Measurements from ENCODE around the gene WIPF3. TPM values are rescaled to one million over a fixed set of nuclear protein-coding genes. Genes with fewer than 3 reads are reported as not detected.

Gene WIPF3
- total and polyA plus RNA-seq, 2 experiments from 2014 or later = not detected

DNA sequence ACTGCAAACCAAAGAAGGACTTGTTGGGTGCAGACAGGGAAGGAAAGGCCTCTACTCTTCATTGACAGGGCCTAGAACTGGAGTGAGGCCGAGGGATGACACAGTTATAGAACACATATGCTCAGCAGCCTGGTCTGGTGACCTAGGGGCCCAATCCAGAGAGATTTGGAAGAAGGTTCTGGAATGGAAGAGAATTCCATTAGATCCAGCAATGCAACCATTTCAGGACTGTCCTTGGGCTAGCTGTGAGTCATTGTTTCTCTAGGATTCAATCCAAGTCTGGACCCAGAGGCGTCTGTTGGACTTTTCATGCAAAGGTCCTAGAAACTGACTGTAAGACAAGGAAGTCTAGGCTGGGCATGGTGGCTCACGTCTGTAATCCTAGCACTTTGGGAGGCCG lies 59.2 kb downstream of the WIPF3 start:
- no peak overlapping the region for H2AFZ ChIP-seq
- H3K9ac ChIP-seq = no peak overlapping the region
- in situ Hi-C loops (cut with MboI) = no loop called here
- H3K4me3 ChIP-seq = no peak overlapping the region
- H3K36me3 ChIP-seq (ENCODE audit: low read depth) = no peaks in the 10 kb centered on the region
- no peaks in the 10 kb centered on the region for H3K79me2 ChIP-seq (ENCODE audit: insufficient read depth)
- no peaks in the 10 kb centered on the region for H3K27me3 ChIP-seq (replicated peaks; ENCODE audit: insufficient read depth)
- peak; percentile 88 for DNase-seq
- no peaks in the 10 kb centered on the region for H3K9me3 ChIP-seq (ENCODE audit: low read depth)
- 19 to 34% methylated on average over 3 to 4 of the region's 4 CpGs for WGBS, 2 experiments (ENCODE audit: low coverage in 1 of 2, low lambda C conversion rate in 2 of 2, missing lambda C conversion rate in 2 of 2)
- H3K27ac ChIP-seq = peak overlapping the region; percentile 56
- H4K20me1 ChIP-seq (ENCODE audit: insufficient read depth) = no peaks in the 10 kb centered on the region
- no peaks in the 10 kb centered on the region for H3K9me2 ChIP-seq (ENCODE audit: insufficient read depth)
- H3F3A ChIP-seq (ENCODE audit: insufficient read depth) = peaks cover 15% of the 10 kb centered on the region
- TF ChIP-seq EZH2phosphoT487 (IDR thresholded peaks at IDR 0.05; ENCODE audit: insufficient read depth, low read depth) (no peak), EZH2 (IDR thresholded peaks at IDR 0.05; ENCODE audit: insufficient read depth, poor library complexity, severe bottlenecking) (no peak)
- peaks cover 18% of the 10 kb centered on the region for H3K4me1 ChIP-seq (ENCODE audit: insufficient read depth)
- no peak overlapping the region for H3K4me2 ChIP-seq (ENCODE audit: unreplicated experiment)

DNA sequence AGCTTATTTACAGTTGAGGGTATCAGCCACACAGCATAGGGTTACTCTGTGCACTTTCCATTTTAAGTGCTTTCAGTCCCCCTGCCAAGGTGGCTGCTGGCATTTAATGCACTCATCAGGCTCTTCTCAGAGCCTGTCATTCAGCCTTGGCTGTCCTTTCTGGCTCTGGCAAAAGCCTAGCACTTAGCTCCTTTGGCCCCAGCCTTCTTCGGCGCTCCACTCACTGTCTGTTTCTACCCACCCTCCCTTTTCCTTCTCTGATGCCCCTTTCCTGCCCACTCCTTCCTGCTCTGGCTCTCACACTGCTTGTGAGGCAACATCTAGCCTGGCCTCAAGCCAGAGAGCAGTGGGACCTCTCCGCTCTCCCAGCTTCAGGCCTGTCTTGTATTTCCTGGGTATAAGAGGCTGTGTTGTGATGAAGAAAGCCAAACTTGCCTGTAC lies 60.2 kb downstream of the WIPF3 start:
- H3K79me2 ChIP-seq (ENCODE audit: insufficient read depth) = no peaks in the 10 kb centered on the region
- H2AFZ ChIP-seq = no peak overlapping the region; the same call in 1 of the 2 replicates
- peaks cover 18% of the 10 kb centered on the region for H3K4me1 ChIP-seq (ENCODE audit: insufficient read depth)
- no peak overlapping the region for H3K9ac ChIP-seq
- no peaks in the 10 kb centered on the region for H3K9me2 ChIP-seq (ENCODE audit: insufficient read depth)
- H3K36me3 ChIP-seq (ENCODE audit: low read depth) = no peaks in the 10 kb centered on the region
- in situ Hi-C loops (cut with MboI) = no loop called here
- H3K27ac ChIP-seq = peak overlapping the region; percentile 38
- no peaks in the 10 kb centered on the region for H4K20me1 ChIP-seq (ENCODE audit: insufficient read depth)
- no peak overlapping the region for H3K4me3 ChIP-seq
- 32 to 39% methylated on average over 3 of the region's 3 CpGs for WGBS, 2 experiments (ENCODE audit: low coverage in 1 of 2, low lambda C conversion rate in 2 of 2, missing lambda C conversion rate in 2 of 2)
- TF ChIP-seq EZH2 (IDR thresholded peaks at IDR 0.05; ENCODE audit: insufficient read depth, poor library complexity, severe bottlenecking) (no peak), EZH2phosphoT487 (IDR thresholded peaks at IDR 0.05; ENCODE audit: insufficient read depth, low read depth) (no peak)
- no peaks in the 10 kb centered on the region for H3K27me3 ChIP-seq (replicated peaks; ENCODE audit: insufficient read depth)
- H3F3A ChIP-seq (ENCODE audit: insufficient read depth) = peaks cover 15% of the 10 kb centered on the region
- peak overlapping the region; percentile 5 for H3K4me2 ChIP-seq (ENCODE audit: unreplicated experiment)
- no peaks in the 10 kb centered on the region for H3K9me3 ChIP-seq (ENCODE audit: low read depth)
- DNase-seq = peak; percentile 72

DNA sequence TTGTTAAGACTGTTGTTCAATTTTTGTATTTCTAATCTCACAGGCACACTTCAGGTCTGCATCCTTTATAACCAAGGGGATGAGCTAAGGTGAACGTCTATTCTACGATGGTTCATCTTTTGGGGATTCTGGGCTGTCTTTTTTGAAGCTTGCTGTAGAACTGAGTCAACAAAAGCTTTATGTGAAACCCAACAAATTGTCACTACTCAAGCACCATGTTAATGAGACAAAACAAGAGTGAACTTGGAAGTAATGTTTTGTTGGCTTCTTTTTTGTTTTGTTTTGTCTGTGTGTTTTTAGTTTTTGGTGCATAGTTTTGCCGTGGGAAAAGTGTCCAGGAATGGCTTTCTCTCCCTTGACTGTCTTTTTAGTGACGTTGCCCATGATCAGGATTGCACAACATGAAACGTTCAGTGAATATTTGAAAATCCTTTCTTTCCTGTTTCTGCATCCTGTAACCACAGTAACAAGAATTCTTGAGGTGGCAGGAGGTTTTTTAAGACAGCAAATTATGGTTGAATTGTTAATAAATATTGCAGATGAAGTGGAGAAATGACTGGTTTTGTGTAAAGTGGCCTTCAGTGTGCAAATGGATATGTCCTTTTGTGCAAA lies 65.6 kb downstream of the WIPF3 start:
- H3K9me2 ChIP-seq (ENCODE audit: insufficient read depth) = no peaks in the 10 kb centered on the region
- H3K36me3 ChIP-seq (ENCODE audit: low read depth) = no peaks in the 10 kb centered on the region
- peaks cover 10% of the 10 kb centered on the region; the same call in 1 of the 2 replicates for H3K4me1 ChIP-seq (ENCODE audit: insufficient read depth)
- in situ Hi-C loops (cut with MboI) = no loop called here
- 36 to 43% methylated on average over 5 of the region's 5 CpGs for WGBS, 2 experiments (ENCODE audit: low coverage in 1 of 2, low lambda C conversion rate in 2 of 2, missing lambda C conversion rate in 2 of 2)
- H3K9ac ChIP-seq = peak overlapping the region; percentile 59
- no peaks in the 10 kb centered on the region for H3F3A ChIP-seq (ENCODE audit: insufficient read depth)
- H3K4me2 ChIP-seq (ENCODE audit: unreplicated experiment) = peak overlapping the region; percentile 6
- no peaks in the 10 kb centered on the region for H4K20me1 ChIP-seq (ENCODE audit: insufficient read depth)
- DNase-seq = peak; percentile 85
- peak overlapping the region; percentile 1; the same call in 1 of the 2 replicates for H2AFZ ChIP-seq
- no peaks in the 10 kb centered on the region for H3K79me2 ChIP-seq (ENCODE audit: insufficient read depth)
- peak overlapping the region; percentile 55 for H3K27ac ChIP-seq
- no peak overlapping the region for H3K4me3 ChIP-seq
- no peak for TF ChIP-seq EZH2 (IDR thresholded peaks at IDR 0.05; ENCODE audit: insufficient read depth, poor library complexity, severe bottlenecking)
- TF ChIP-seq EZH2phosphoT487 (IDR thresholded peaks at IDR 0.05; ENCODE audit: insufficient read depth, low read depth) = no peak
- H3K9me3 ChIP-seq (ENCODE audit: low read depth) = no peaks in the 10 kb centered on the region
- no peaks in the 10 kb centered on the region for H3K27me3 ChIP-seq (replicated peaks; ENCODE audit: insufficient read depth)

GRCh38 chr7:29873644-29874294 lies 67.5 kb downstream of the WIPF3 start:
- WGBS, 2 experiments (ENCODE audit: low coverage in 1 of 2, low lambda C conversion rate in 2 of 2, missing lambda C conversion rate in 2 of 2) = 79 to 80% methylated on average over 4 of the region's 4 CpGs
- Histone ChIP-seq H3K9ac (no peak overlapping the region), H4K20me1 (ENCODE audit: insufficient read depth) (no peaks in the 10 kb centered on the region), H3F3A (ENCODE audit: insufficient read depth) (no peaks in the 10 kb centered on the region), H3K4me3 (no peak overlapping the region), H3K79me2 (ENCODE audit: insufficient read depth) (no peaks in the 10 kb centered on the region), H2AFZ (no peak overlapping the region), H3K27me3 (replicated peaks; ENCODE audit: insufficient read depth) (no peaks in the 10 kb centered on the region; the same call in 1 of the 2 replicates), H3K9me3 (ENCODE audit: low read depth) (no peaks in the 10 kb centered on the region), H3K27ac (no peak overlapping the region), H3K9me2 (ENCODE audit: insufficient read depth) (no peaks in the 10 kb centered on the region), H3K4me1 (ENCODE audit: insufficient read depth) (peaks cover 10% of the 10 kb centered on the region; the same call in 1 of the 2 replicates), H3K36me3 (ENCODE audit: low read depth) (no peaks in the 10 kb centered on the region), H3K4me2 (ENCODE audit: unreplicated experiment) (no peak overlapping the region)
- no peak for DNase-seq
- in situ Hi-C loops (cut with MboI) = no loop called here
- TF ChIP-seq EZH2 (IDR thresholded peaks at IDR 0.05; ENCODE audit: insufficient read depth, poor library complexity, severe bottlenecking) (no peak), EZH2phosphoT487 (IDR thresholded peaks at IDR 0.05; ENCODE audit: insufficient read depth, low read depth) (no peak)

Measured in GM23248 (cell line).